ENCODE measurements around the gene FMNL2.

FMNL2 gene

GRCh38 chr2:152413228-152414030 lies 78.5 kb downstream of the FMNL2 start:
- DNase-seq, result peak in 4 of 42 donors; percentile 29 to 50 (median 48)
- intact Hi-C loops (cut with DNase I), result no loop called here

GRCh38 chr2:152415231-152415642 lies 80.3 kb downstream of the FMNL2 start:
- intact Hi-C loops (cut with DNase I), result no loop called here
- peak in 2 of 42 donors; percentile 29 to 52 for DNase-seq

- intact Hi-C loops (cut with DNase I), result no loop called here
- peak in 1 of 42 donors; percentile 43 for DNase-seq
These were observed 80.8 kb downstream of the FMNL2 start for GRCh38 chr2:152415796-152416195.

GRCh38 chr2:152418688-152419087 lies 83.7 kb downstream of the FMNL2 start:
- peak in 26 of 42 donors; percentile 34 to 74 (median 60) for DNase-seq
- intact Hi-C loops (cut with DNase I), result no loop called here

GRCh38 chr2:152419944-152420343 lies 85.0 kb downstream of the FMNL2 start:
- DNase-seq, result no peak
- intact Hi-C loops (cut with DNase I), result no loop called here

DNA sequence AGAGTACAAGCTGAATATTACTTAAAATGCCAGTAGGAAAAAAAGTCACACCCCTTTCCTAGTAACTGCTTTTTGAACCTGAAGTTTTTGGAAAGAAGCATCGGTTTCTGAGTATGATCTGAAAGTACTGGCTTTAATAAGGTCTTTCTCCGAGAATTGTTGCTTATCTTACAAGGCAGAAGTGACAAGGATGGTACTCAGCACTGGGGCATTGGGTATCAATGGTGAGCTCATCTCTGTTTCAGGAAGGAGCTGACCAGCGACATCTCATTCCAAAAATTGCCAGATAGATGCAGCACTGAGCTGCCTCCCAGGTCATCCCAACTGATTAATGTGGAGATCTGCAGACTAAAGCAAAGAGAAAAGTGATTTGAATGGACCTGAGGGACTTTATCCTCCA lies 85.4 kb downstream of the FMNL2 start:
- intact Hi-C loops (cut with DNase I), result no loop called here
- peak in 3 of 42 donors; percentile 14 to 58 (median 57) for DNase-seq

- intact Hi-C loops (cut with DNase I), result no loop called here
- peak in 1 of 42 donors; percentile 40 for DNase-seq
These were observed 86.0 kb downstream of the FMNL2 start for GRCh38 chr2:152420936-152421335.

GRCh38 chr2:152421521-152422370 lies 86.8 kb downstream of the FMNL2 start:
- intact Hi-C loops (cut with DNase I), result no loop called here
- DNase-seq, result peak in 3 of 42 donors; percentile 15 to 55 (median 53)

GRCh38 chr2:152423684-152424083 lies 88.7 kb downstream of the FMNL2 start:
- intact Hi-C loops (cut with DNase I), result no loop called here
- DNase-seq, result peak in 1 of 42 donors; percentile 24

DNA sequence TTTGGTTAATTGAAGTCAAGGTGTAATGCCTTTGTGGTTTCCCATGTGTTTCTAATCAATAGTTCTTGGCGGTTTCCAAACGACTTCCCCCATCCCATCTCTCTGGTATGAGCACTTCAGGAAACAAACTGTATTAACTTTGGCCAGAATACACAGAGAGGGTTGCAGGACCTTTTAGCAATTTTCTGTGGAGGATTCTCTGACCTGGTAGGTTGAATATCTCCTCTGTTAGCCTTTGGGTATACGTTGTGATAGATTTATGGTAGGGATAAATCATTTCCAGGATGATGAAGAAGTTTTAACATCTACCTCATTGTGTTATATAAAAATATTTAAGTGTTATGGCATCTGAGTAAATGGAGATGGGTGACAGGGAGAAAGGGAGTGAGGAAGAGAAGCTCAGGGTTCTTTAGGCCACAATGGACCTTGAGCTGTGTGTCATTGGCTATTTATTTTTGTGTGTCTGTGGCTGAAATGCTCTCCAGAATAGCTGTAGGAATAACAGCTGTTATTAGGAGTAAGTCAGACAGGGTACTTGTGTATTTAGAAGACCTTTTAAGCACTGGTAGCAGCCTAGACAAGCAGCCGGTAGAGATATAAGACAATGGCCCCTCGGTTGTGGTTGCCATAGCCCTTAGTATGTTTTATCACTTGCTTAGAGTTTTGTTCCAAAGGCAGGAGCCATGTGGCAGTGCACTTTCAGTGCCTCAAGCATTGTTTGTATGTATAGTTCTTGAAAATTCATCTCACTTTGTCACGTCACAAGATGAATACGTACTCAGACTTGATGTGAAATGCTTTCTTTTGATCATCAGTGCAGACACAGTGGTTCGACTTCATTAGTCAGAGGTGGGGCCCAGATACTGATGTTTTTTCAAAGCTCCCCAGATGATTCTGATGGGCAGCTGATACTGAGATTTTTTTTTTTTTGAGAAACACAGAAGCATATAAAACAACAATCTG lies 91.1 kb downstream of the FMNL2 start:
- no peak for DNase-seq
- intact Hi-C loops (cut with DNase I), result no loop called here

- intact Hi-C loops (cut with DNase I), result no loop called here
- no peak for DNase-seq
These were observed 91.8 kb downstream of the FMNL2 start for GRCh38 chr2:152426801-152427200.

DNA sequence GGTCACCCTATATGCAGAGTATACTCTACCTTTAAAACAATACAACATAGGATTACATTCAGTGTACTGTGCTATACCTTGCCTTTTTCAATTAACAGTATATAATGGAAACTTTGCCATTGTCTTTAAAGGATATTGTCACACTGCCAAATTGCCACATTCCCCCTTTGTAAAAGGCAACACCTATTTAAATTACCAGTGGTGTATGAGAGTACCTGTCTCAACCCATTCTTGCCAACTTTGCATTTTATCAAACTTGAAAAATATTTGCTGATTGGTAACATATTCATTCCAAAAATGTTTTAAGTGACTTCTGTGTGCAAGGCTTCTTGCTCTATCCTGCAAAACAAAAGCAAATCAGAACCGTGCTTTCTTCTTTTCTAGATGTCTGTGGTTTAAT lies 92.9 kb downstream of the FMNL2 start:
- intact Hi-C loops (cut with DNase I), result no loop called here
- no peak for DNase-seq

- no peak for DNase-seq
- intact Hi-C loops (cut with DNase I), result no loop called here
These were observed 94.0 kb downstream of the FMNL2 start for GRCh38 chr2:152428800-152429582.

- intact Hi-C loops (cut with DNase I), result no loop called here
- DNase-seq, result no peak
These were observed 95.9 kb downstream of the FMNL2 start for GRCh38 chr2:152430876-152431275.

DNA sequence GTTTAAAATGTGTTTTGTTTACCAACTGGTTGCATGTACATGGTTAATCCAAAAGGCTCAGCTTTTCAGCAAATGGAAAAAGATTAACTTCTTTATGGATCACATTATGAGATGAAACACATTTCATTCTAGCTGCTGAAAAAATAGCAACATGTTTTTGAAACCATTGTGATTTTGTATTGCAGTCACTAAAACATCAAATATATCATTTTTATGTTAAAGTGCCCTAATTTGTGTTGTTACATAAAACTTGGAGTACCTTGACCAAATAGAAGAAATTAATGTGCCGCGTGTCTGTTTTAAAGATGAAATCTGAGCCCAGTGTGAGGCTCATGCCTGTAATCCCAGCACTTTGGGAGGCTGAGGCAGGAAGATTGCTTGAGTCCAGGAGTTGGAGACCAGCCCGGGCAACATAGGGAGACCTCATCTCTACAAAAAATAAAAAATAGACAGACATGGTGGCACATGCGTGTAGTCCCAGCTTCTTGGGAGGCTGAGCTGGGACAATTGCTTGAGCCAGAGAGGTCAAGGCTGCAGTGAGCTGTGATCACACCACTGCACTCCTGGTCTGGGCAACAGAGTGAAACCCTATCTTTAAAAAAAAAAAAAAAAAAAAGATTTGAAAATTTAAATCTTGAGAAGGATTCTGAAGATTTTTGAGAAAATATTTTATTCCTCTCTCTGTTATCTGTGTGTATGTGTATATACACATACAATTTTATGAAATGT lies 96.6 kb downstream of the FMNL2 start:
- intact Hi-C loops (cut with DNase I), result no loop called here
- DNase-seq, result no peak

GRCh38 chr2:152432206-152432653 lies 97.3 kb downstream of the FMNL2 start:
- intact Hi-C loops (cut with DNase I), result no loop called here
- no peak for DNase-seq

- DNase-seq, result no peak
- intact Hi-C loops (cut with DNase I), result no loop called here
These were observed 97.8 kb downstream of the FMNL2 start for GRCh38 chr2:152432765-152433164.

GRCh38 chr2:152433289-152433688 lies 98.3 kb downstream of the FMNL2 start:
- DNase-seq, result no peak
- intact Hi-C loops (cut with DNase I), result no loop called here

Measured in head of caudate nucleus (tissue), 42 donors.